Measurements from ENCODE around the gene ANKRD16. TPM values are rescaled to one million over a fixed set of nuclear protein-coding genes. Genes with fewer than 3 reads are reported as not detected.
"Not testable (repeated sequence)": the region's sequence is repeated elsewhere in the genome, so short reads cannot be mapped to it uniquely, and the experiment has no call there.

The ANKRD16 gene
- 5.5 and 5.8 TPM in 2 replicates for total RNA-seq (2014; rRNA removed; shearing (Covaris generic))
- 18.5 and 22.2 TPM in 2 replicates for polyA plus RNA-seq (2014; cell fraction: nucleus; rRNA removed)

- DNase-seq (ENCODE audit: extremely low read depth, low read depth), result peak; percentile 94
Measured at GRCh38 chr10:5889624-5890451, at the start of gene ANKRD16, which contains the start of gene FBH1. Gene ANKRD16, minus strand, starts transcription at chr10:5889893. Its CDS starts 539 bp downstream, at chr10:5889354. Gene FBH1, plus strand, starts transcription at chr10:5890243. Its CDS starts 103 bp downstream, at chr10:5890346.

DNA sequence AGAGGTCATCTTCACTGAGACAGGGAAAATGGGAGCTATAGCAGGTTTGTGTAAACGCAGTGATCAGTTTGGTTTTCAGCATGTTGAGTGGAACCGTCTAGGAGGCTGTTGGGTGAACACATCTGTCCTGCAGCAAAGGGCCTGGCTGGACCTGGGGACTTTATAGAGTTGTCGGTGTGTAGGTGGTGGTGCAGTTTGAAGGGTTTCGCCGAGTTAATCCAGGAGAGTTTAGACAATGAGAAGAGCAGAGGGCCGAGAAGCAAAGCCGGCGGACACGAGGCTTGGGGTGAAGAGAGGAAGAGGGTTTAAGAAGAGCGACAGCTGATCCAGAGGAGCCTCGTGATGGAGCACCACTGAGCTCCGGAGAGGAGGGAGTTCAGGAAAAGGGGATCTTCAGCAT is 48.6 kb upstream of the ANKRD16 start:
- DNase-seq (ENCODE audit: extremely low read depth, low read depth), result no peak

- DNase-seq (ENCODE audit: extremely low read depth, low read depth), result no peak
Measured at GRCh38 chr10:5937016-5937415, 47.3 kb upstream of the ANKRD16 start.

DNA sequence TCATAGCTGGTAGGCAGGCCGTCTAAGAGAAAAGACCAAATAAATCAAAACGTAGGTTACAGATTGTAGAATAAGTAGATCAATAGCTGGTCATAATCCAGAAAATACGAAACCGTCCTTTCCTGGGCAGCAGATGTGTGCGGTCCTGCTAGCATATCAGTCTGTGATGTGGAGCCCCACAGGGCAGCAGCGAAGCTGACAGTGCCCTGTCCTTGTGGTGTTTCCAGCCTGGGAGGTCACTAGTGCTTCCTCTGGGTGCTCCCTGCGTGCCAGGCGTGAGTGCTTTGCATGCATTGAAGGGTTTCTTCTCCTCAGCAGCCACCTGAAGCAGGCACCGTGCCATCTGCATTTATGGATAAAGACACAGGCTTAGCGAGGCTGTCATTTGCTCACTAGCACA is 45.9 kb upstream of the ANKRD16 start:
- no peak for DNase-seq (ENCODE audit: extremely low read depth, low read depth)

- DNase-seq (ENCODE audit: extremely low read depth, low read depth), result no peak
Measured at GRCh38 chr10:5933909-5934546, 44.3 kb upstream of the ANKRD16 start.

DNA sequence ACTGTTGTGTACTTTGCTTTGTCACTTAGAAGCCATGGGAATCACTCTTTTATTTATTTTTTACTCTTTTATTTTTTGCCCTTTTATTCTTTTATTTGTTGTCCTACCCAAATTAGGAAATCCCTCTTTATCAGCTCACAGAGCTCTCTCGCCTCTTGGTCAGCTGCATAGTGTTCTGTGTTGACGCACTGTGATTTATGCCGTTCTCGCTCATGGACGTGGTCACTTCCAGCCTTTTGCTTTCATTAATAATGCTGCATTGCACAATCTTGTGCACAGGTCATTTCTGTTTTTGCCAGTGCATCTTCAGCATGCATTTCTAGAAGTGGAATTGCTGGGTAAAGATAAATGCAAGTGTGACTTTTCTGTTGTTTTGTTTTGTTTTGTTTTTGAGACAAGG is 42.7 kb upstream of the ANKRD16 start:
- no peak for DNase-seq (ENCODE audit: extremely low read depth, low read depth)

GRCh38 chr10:5930272-5930671 is 40.6 kb upstream of the ANKRD16 start:
- no peak for DNase-seq (ENCODE audit: extremely low read depth, low read depth)

GRCh38 chr10:5929442-5929841 is 39.7 kb upstream of the ANKRD16 start:
- no peak for DNase-seq (ENCODE audit: extremely low read depth, low read depth)

DNA sequence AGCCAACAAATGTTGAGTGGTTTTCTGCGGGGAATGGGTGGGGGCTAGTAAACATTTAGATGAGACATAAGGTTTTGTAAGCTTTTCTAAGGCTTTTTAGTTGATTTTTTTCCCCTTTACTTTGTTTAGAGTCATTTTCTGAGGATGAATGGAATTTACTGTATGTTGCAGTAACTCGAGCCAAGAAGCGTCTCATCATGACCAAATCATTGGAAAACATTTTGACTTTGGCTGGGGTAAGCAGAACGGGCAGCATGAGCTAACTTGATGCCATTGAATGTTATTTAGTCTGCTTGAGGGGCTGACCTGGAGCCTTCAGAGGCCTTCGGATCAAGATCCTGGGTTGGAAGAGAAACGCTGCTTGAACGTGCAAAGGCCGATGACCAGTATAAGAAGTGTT is 37.6 kb upstream of the ANKRD16 start:
- no peak for DNase-seq (ENCODE audit: extremely low read depth, low read depth)

DNA sequence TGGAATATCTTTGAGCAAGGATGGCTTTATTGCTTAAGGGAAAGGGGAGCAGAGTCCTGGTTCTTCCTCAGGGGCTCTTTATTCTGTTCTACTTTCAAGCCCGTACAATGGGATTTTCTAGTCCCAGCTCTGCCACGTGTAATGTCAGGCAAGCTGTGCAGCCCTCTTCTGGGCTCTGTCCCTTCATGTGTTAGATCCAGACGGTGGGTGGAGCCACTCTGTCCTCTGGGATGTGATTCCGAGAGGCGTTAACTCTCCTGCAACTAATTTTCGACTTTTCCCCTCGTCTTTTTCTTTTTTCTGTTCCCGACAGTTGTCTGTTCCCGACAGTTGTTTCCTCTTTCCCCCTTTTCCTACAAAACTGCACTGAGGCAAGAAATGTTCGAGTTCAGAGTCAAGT is 35.2 kb upstream of the ANKRD16 start:
- DNase-seq (ENCODE audit: extremely low read depth, low read depth), result no peak

DNA sequence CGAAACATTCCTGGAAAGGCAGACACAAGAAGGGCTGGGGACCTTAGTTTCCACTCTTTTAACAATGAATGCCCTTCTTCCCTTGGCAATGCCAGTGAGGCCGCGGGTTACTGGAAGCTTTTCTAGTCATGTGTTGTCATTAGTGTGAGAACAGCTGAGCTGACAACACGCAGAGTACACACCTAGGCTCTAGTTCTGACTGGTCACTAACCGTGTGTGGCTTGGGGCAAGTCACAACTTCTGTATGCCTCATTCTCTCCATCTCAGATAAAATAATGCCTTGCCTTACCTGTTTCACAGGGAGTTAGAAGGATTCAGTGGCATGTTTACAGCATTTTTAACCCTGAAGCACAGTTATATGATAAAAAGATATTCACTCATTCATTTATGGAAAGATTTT is 32.1 kb upstream of the ANKRD16 start:
- no peak for DNase-seq (ENCODE audit: extremely low read depth, low read depth)

DNA sequence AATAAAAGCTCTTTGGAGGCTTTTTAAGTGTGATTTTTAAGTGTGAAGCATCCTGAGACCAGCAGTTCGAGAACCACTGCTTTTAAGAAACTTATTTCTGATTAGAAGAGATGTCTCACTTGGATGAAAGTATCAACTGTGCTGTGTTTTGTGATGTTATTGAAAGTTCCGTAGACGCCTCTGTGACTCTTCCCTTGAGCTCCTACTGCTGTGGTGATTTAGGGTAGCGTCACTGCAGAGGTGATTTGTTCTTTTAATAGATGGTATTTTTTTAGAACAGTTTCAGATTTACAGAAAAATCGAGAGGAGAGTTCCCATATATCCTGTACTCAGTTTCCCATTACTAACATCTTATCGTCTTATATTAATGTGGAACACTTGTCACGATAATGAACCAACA is 29.9 kb upstream of the ANKRD16 start:
- DNase-seq (ENCODE audit: extremely low read depth, low read depth), result no peak

GRCh38 chr10:5918763-5919162 is 29.1 kb upstream of the ANKRD16 start:
- no peak for DNase-seq (ENCODE audit: extremely low read depth, low read depth)

- DNase-seq (ENCODE audit: extremely low read depth, low read depth), result no peak
Measured at GRCh38 chr10:5917305-5917704, 27.6 kb upstream of the ANKRD16 start.

- DNase-seq (ENCODE audit: extremely low read depth, low read depth), result no peak
Measured at GRCh38 chr10:5915451-5915850, 25.8 kb upstream of the ANKRD16 start.

GRCh38 chr10:5913736-5914135 is 24.0 kb upstream of the ANKRD16 start:
- no peak for DNase-seq (ENCODE audit: extremely low read depth, low read depth)

DNA sequence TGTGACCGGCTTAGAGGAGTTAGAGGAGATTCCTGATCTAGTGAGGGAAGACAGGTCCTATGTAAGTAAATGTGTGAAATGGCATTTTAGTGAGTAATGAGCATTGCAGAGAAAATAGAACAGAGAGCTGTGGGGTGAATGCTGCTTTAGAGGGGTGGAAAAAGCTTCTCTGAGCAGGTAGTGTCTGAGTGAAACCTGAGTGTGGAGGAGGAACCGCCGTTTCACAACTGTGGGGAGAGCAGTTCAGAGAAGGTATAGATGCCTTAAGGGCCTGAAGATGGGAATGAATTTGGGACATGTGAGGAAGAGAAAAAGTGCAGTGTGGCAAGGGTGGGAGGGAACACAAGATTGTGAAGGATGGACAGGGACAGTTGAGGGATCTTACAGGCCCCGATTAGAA is 22.0 kb upstream of the ANKRD16 start:
- DNase-seq (ENCODE audit: extremely low read depth, low read depth), result no peak

GRCh38 chr10:5910323-5911100 is 20.8 kb upstream of the ANKRD16 start:
- no peak for DNase-seq (ENCODE audit: extremely low read depth, low read depth)

- not testable (repeated sequence) for DNase-seq (ENCODE audit: extremely low read depth, low read depth)
Measured at GRCh38 chr10:5908676-5909075, 19.0 kb upstream of the ANKRD16 start.

- no peak for DNase-seq (ENCODE audit: extremely low read depth, low read depth)
Measured at GRCh38 chr10:5906651-5907050, 17.0 kb upstream of the ANKRD16 start.

DNA sequence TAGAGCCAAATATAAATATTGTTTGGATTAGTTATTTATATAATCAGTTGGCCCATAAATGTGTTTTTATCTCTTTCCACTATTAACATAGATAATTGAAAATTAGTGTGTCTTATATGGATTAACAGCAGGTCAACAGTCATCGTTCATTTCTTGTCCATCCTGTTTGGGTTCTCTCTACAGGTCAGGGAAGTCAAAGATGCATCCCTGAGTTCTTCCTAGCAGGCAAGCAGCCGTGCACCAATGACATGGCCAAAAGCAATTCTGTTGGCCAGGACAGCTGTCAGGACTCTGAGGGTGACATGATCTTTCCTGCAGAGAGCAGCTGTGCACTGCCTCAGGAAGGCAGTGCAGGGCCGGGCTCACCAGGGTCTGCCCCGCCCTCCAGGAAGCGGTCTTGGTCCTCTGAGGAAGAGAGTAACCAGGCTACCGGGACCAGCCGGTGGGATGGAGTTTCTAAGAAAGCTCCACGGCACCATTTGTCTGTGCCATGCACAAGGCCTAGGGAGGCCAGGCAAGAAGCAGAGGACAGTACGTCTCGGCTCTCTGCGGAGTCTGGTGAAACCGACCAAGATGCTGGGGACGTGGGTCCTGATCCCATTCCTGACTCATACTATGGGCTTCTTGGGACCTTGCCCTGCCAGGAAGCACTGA is 16.3 kb upstream of the ANKRD16 start:
- DNase-seq (ENCODE audit: extremely low read depth, low read depth), result no peak
